Body of pancreas (tissue), 4 donors: ENCODE results near the gene ANKS1A.

Experiments used
- POLR2A ChIP-seq, 3 donors: fragments of 450-650 bp; IDR thresholded peaks; one replicate each; pipeline ENCODE4 v1.6.1; 2016; ENCODE audit warnings: antibody characterized with exemption in 3 of 3, mild to moderate bottlenecking in 2 of 3
- TF ChIP-seq, protein P1 (sequence below), 7 experiments: fragments of 450-650 bp in 4 of 7; fragments of 200-600 bp in 3 of 7; sonication (generic) in 3 of 7; IDR thresholded peaks; one replicate each; pipeline ENCODE4 v1.5.1; 2016 to 2019; ENCODE audit warnings: antibody characterized with exemption in 7 of 7

DNA sequence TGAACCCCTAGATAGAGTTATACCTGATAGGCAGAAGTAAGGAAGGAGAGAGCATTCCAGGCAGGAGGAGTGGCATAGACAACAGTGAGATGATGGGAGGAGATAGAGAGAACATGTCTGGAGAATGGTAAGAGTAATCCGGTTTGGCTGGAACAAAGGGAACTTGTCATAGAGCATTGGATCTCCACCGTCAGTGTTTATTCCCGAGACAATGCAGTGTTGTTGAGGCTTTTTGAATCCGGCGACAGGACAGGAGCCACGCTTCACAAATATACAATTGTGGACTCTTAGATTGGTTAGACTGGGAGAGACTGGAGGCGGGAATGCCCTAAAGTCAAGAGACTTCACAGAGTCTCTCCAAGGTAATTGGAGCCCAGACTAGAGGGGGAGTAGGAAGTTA lies 119.8 kb downstream of the ANKS1A start:
- TF ChIP-seq, protein P1, sequence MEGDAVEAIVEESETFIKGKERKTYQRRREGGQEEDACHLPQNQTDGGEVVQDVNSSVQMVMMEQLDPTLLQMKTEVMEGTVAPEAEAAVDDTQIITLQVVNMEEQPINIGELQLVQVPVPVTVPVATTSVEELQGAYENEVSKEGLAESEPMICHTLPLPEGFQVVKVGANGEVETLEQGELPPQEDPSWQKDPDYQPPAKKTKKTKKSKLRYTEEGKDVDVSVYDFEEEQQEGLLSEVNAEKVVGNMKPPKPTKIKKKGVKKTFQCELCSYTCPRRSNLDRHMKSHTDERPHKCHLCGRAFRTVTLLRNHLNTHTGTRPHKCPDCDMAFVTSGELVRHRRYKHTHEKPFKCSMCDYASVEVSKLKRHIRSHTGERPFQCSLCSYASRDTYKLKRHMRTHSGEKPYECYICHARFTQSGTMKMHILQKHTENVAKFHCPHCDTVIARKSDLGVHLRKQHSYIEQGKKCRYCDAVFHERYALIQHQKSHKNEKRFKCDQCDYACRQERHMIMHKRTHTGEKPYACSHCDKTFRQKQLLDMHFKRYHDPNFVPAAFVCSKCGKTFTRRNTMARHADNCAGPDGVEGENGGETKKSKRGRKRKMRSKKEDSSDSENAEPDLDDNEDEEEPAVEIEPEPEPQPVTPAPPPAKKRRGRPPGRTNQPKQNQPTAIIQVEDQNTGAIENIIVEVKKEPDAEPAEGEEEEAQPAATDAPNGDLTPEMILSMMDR (IDR thresholded peaks at IDR 0.05) = no peak
- no peak for TF ChIP-seq POLR2A (IDR thresholded peaks at IDR 0.05)
